HepG2 (cell line): ENCODE results near the gene COG1. TPM values are rescaled to one million over a fixed set of nuclear protein-coding genes. Genes with fewer than 3 reads are reported as not detected.

Experiments used
- ATF3 ChIP-seq: sonication (generic); formaldehyde crosslinking; IDR thresholded peaks from 2 replicates; pipeline ENCODE4 v1.4.0; 2020; ENCODE audit warnings: missing genetic modification reagents
- CEBPB ChIP-seq: IDR thresholded peaks from 2 replicates; pipeline ENCODE4 v1.6.1; 2011; ENCODE audit warnings: low read depth, low read length, improper control_type of control experiment, borderline replicate concordance
- CHCHD3 ChIP-seq: sonication (generic); formaldehyde crosslinking; IDR thresholded peaks from 2 replicates; pipeline ENCODE4 v1.8.0; 2022; ENCODE audit warnings: mild to moderate bottlenecking, missing genetic modification reagents, moderate library complexity
- JUNB ChIP-seq: sonication (generic); formaldehyde crosslinking; IDR thresholded peaks from 2 replicates; pipeline ENCODE4 v1.8.0; 2022; ENCODE audit warnings: missing genetic modification reagents, mild to moderate bottlenecking, borderline replicate concordance
- MAFG ChIP-seq: sonication (generic); formaldehyde crosslinking; IDR thresholded peaks from 2 replicates; pipeline ENCODE4 v1.5.1; 2020; ENCODE audit warnings: mild to moderate bottlenecking, missing genetic modification reagents
- NR2F1 ChIP-seq, 2 experiments: fragments of 450-650 bp in 1 of 2; formaldehyde crosslinking in 1 of 2; IDR thresholded peaks; 2 replicates each; pipeline versions ENCODE4 v1.5.0 to v1.6.1; 2016 to 2020; ENCODE audit warnings: mild to moderate bottlenecking in 1 of 2, missing compliant biosample characterization in 1 of 2, missing genetic modification reagents in 1 of 2, moderate library complexity in 1 of 2
- PITX1 ChIP-seq: sonication (generic); formaldehyde crosslinking; IDR thresholded peaks from 2 replicates; pipeline ENCODE4 v1.5.1; 2020; ENCODE audit warnings: mild to moderate bottlenecking, missing genetic modification reagents
- SNRNP70 ChIP-seq: fragments of 200-400 bp; formaldehyde crosslinking; IDR thresholded peaks from 2 replicates; pipeline ENCODE4 v1.6.1; 2017; ENCODE audit warnings: mild to moderate bottlenecking, low read depth, low read length, moderate library complexity
- ZBTB7B ChIP-seq: sonication (generic); formaldehyde crosslinking; IDR thresholded peaks from 2 replicates; pipeline ENCODE4 v1.4.0; 2020; ENCODE audit warnings: missing genetic modification reagents
- ZNF230 ChIP-seq: sonication (generic); formaldehyde crosslinking; IDR thresholded peaks from 2 replicates; pipeline ENCODE4 v1.4.0; 2020; ENCODE audit warnings: mild to moderate bottlenecking, missing genetic modification reagents
- ZNF407 ChIP-seq: sonication (generic); formaldehyde crosslinking; IDR thresholded peaks from one replicate; pipeline ENCODE4 v1.5.1; 2020; ENCODE audit warnings: mild to moderate bottlenecking, missing genetic modification reagents; ENCODE audit errors: not compliant biosample characterization
- ZNF530 ChIP-seq: sonication (generic); formaldehyde crosslinking; IDR thresholded peaks from 2 replicates; pipeline ENCODE4 v1.5.0; 2020; ENCODE audit warnings: low read depth, mild to moderate bottlenecking, missing genetic modification reagents
- ZNF556 ChIP-seq: sonication (generic); formaldehyde crosslinking; IDR thresholded peaks from 2 replicates; pipeline ENCODE4 v1.4.0; 2020; ENCODE audit warnings: mild to moderate bottlenecking, missing genetic modification reagents, borderline replicate concordance
- ZNF710 ChIP-seq: sonication (generic); formaldehyde crosslinking; IDR thresholded peaks from 2 replicates; pipeline ENCODE4 v1.5.0; 2020; ENCODE audit warnings: mild to moderate bottlenecking, missing genetic modification reagents, borderline replicate concordance
- ZNF780A ChIP-seq: sonication (generic); formaldehyde crosslinking; IDR thresholded peaks from 2 replicates; pipeline ENCODE4 v1.8.0; 2022; ENCODE audit warnings: mild to moderate bottlenecking, missing genetic modification reagents, moderate library complexity
- polyA plus RNA-seq, 8 experiments: library from polyadenylated mRNA; depleted of rRNA in 3 of 8; stranded (reverse) in 7 of 8; unstranded in 1 of 8; fragments of >200 nt; fragmentation: Illumina TruSeq in 4 of 8; extraction: Trizol in 4 of 8; gene quantifications; 2 replicates each; pipeline versions ENCODE4 v1.2.1 to v1.2.3, GENCODE V29; 2011 to 2016; ENCODE audit warnings: low read depth in 4 of 8, missing spikeins in 1 of 8, mixed read lengths in 1 of 8; ENCODE audit not compliant: insufficient read depth in 1 of 8
- total RNA-seq, 5 experiments: library from RNA; depleted of rRNA; stranded (reverse); fragments of >200 nt; fragmentation: Illumina TruSeq; extraction: Trizol; gene quantifications; 2 replicates each; pipeline ENCODE4 v1.2.3, GENCODE V29; 2016; ENCODE audit warnings: low read depth in 1 of 5
- TF ChIP-seq, protein P1 (sequence below): sonication (generic); formaldehyde crosslinking; IDR thresholded peaks from 2 replicates; pipeline ENCODE4 v1.4.0; 2020; ENCODE audit warnings: missing genetic modification reagents, low read depth, mild to moderate bottlenecking, borderline replicate concordance
- TF ChIP-seq, protein P2 (sequence below): sonication (generic); formaldehyde crosslinking; IDR thresholded peaks from 2 replicates; pipeline ENCODE4 v1.8.1; 2023; ENCODE audit warnings: missing genetic modification reagents, mild to moderate bottlenecking, borderline replicate concordance

The COG1 gene
- total and polyA plus RNA-seq, 2 of the 13 experiments (the other 11 are each of a cell fraction or from before 2014, with no cell fraction given): 36.6 to 39.7 TPM

GRCh38 chr17:73192206-73192893 lies 505 bp upstream of the COG1 start (continued):
- TF ChIP-seq NR2F1 (CRISPR knock-in tag; IDR thresholded peaks at IDR 0.05) (0 out of 4 replicates have a peak, but pooled peaks of 1 of the 2 experiments have one; percentile 38), ZNF407 (CRISPR knock-in tag) (peak; percentile 10), ZNF530 (CRISPR knock-in tag) (no peak), ZNF780A (CRISPR knock-in tag) (no peak), ZNF556 (CRISPR knock-in tag) (no peak), ZBTB7B (CRISPR knock-in tag) (peak; percentile 15; the same call in 1 of the 2 replicates), ZNF710 (CRISPR knock-in tag) (no peak), SNRNP70 (no peak), ZNF230 (no peak), JUNB (no peak), MAFG (CRISPR knock-in tag) (no peak), PITX1 (CRISPR knock-in tag) (no peak; the same call in 1 of the 2 replicates), ATF3 (CRISPR knock-in tag) (no peak), CHCHD3 (CRISPR knock-in tag) (no peak), CEBPB (no peak)
- TF ChIP-seq, protein P1, sequence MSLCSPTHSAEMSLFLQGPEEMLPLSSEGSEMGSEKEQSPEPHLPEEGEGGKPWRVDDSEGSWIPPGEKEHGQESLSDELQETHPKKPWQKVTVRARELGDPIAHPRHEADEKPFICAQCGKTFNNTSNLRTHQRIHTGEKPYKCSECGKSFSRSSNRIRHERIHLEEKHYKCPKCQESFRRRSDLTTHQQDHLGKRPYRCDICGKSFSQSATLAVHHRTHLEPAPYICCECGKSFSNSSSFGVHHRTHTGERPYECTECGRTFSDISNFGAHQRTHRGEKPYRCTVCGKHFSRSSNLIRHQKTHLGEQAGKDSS: 0 out of 2 replicates have a peak, but pooled peaks have one; percentile 9
- TF ChIP-seq, protein P2, sequence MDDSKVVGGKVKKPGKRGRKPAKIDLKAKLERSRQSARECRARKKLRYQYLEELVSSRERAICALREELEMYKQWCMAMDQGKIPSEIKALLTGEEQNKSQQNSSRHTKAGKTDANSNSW (CRISPR knock-in tag): 0 out of 2 replicates have a peak, but pooled peaks have one; percentile 29
